CD4-positive, alpha-beta memory T cell (primary cell): Measurements from ENCODE around the gene CCDC39. TPM values are rescaled to one million over a fixed set of nuclear protein-coding genes. Genes with fewer than 3 reads are reported as not detected.
"Not testable (repeated sequence)": the region's sequence is repeated elsewhere in the genome, so short reads cannot be mapped to it uniquely, and the experiment has no call there.

Experiments used
- CTCF ChIA-PET: fragments of 350-600 bp; sonication (Branson Sonifier 250); formaldehyde crosslinking; loops from one replicate; lab custom pipeline; 2021; ENCODE audit warnings: inconsistent platforms; ENCODE audit not compliant: partially characterized antibody; lab: Charles Lee
- POLR2A ChIA-PET: fragments of 350-600 bp; sonication (Branson Sonifier 250); formaldehyde crosslinking; loops from one replicate; lab custom pipeline; 2021; ENCODE audit not compliant: partially characterized antibody; lab: Charles Lee
- DNase-seq, 5 donors: peaks; one replicate each; pipeline versions ENCODE4 v3.0.0 to v3.0.0-alpha.2; 2020 to 2022; ENCODE audit warnings: mixed read lengths in 1 of 5
- H3K27ac ChIP-seq: one replicate; pipeline ENCODE4 v1.7.0; 2013; ENCODE audit warnings: low read depth, low read length
- H3K27me3 ChIP-seq: 2 replicates; pipeline ENCODE4 v1.7.0; 2013; ENCODE audit warnings: mild to moderate bottlenecking, low read length, moderate library complexity; ENCODE audit not compliant: insufficient read depth
- H3K36me3 ChIP-seq: 2 replicates; pipeline ENCODE4 v1.7.0; 2013; ENCODE audit warnings: mild to moderate bottlenecking, low read length, moderate library complexity; ENCODE audit not compliant: insufficient read depth
- H3K4me1 ChIP-seq: 2 replicates; pipeline ENCODE4 v1.7.0; 2013; ENCODE audit warnings: mild to moderate bottlenecking, low read length, moderate library complexity; ENCODE audit not compliant: insufficient read depth
- H3K4me3 ChIP-seq, 2 donors: one replicate each; pipeline ENCODE4 v1.7.0; 2013; ENCODE audit warnings: low read length in 2 of 2, mild to moderate bottlenecking in 1 of 2
- H3K9me3 ChIP-seq, 2 donors: one replicate each; pipeline ENCODE4 v1.7.0; 2013; ENCODE audit warnings: low read length in 2 of 2, control low read depth in 1 of 2; ENCODE audit not compliant: control insufficient read depth in 1 of 2
- H3K27ac Mint-ChIP-seq, 7 donors: one replicate each; pipeline ENCODE4 v1.8.0; 2020 to 2021; ENCODE audit warnings: mixed read lengths in 7 of 7, mild to moderate bottlenecking in 6 of 7, inconsistent platforms in 3 of 7, moderate library complexity in 3 of 7
- H3K27me3 Mint-ChIP-seq, 2 donors: one replicate each; pipeline ENCODE4 v1.8.0; 2020 to 2021; ENCODE audit warnings: mixed read lengths in 2 of 2
- H3K36me3 Mint-ChIP-seq, 2 donors: one replicate each; pipeline ENCODE4 v1.8.0; 2020 to 2021; ENCODE audit warnings: mixed read lengths in 2 of 2, inconsistent platforms in 1 of 2, mild to moderate bottlenecking in 1 of 2
- H3K4me1 Mint-ChIP-seq, 4 donors: one replicate each; pipeline ENCODE4 v1.8.0; 2020 to 2021; ENCODE audit warnings: mixed read lengths in 4 of 4, mild to moderate bottlenecking in 1 of 4
- H3K4me3 Mint-ChIP-seq, 8 donors: one replicate each; pipeline ENCODE4 v1.8.0; 2020 to 2021; ENCODE audit warnings: mixed read lengths in 8 of 8, mild to moderate bottlenecking in 7 of 8, moderate library complexity in 6 of 8, inconsistent platforms in 3 of 8
- H3K9me3 Mint-ChIP-seq, 8 donors: one replicate each; pipeline ENCODE4 v1.8.0; 2020 to 2021; ENCODE audit warnings: mixed read lengths in 8 of 8, mild to moderate bottlenecking in 5 of 8, inconsistent platforms in 3 of 8, moderate library complexity in 1 of 8
- intact Hi-C: fragments of 100-400 bp; cut with micrococcal nuclease; formaldehyde crosslinking; loops from one replicate; pipeline ENCODE4 v1.15.1; 2023
- polyA plus RNA-seq, 2 donors: library from polyadenylated mRNA; unstranded; fragments of 300-500 nt; fragmentation: Illumina TruSeq; gene quantifications; one replicate each; pipeline ENCODE4 v1.2.3, GENCODE V29; 2021
- total RNA-seq, 2 experiments: library from RNA; stranded (reverse); gene quantifications; one replicate each; pipeline ENCODE4 v1.2.3, GENCODE V29; 2021

The CCDC39 gene
- total and polyA plus RNA-seq, 4 experiments from 2014 or later, result 0.29 TPM; not detected in 3

- Mint-ChIP-seq H3K4me1 (peaks cover 0 to 2% (median 0%) of the 10 kb centered on the region in 4 donors), H3K4me3 (no peak overlapping the region), H3K27ac (no peak overlapping the region), H3K36me3 (peaks cover 4 to 16% of the 10 kb centered on the region in 2 donors), H3K9me3 (peaks cover 0 to 6% (median 0%) of the 10 kb centered on the region in 8 donors), H3K27me3 (peaks cover 16 to 18% of the 10 kb centered on the region in 2 donors)
- Histone ChIP-seq H3K4me3 (no peak overlapping the region), H3K27me3 (no peaks in the 10 kb centered on the region), H3K4me1 (no peaks in the 10 kb centered on the region), H3K36me3 (no peaks in the 10 kb centered on the region), H3K9me3 (no peaks in the 10 kb centered on the region), H3K27ac (no peak overlapping the region)
- POLR2A ChIA-PET, result interaction anchor here (1.2 kb wide), 1 partner anchor 28 kb away, joined by 3 read pairs; no protein-coding TSS in a partner anchor
- CTCF ChIA-PET, result no interaction called here
- DNase-seq, result no peak
- intact Hi-C loops, result no loop called here
These were observed 48.9 kb downstream of the CCDC39 start for GRCh38 chr3:180630371-180630770.

GRCh38 chr3:180626844-180627243 is 52.4 kb downstream of the CCDC39 start:
- no peaks in the 10 kb centered on the region for H3K9me3 Mint-ChIP-seq
- intact Hi-C loops, result no loop called here
- no peak overlapping the region for H3K27ac Mint-ChIP-seq
- Histone ChIP-seq H3K9me3 (no peaks in the 10 kb centered on the region), H3K4me1 (no peaks in the 10 kb centered on the region), H3K27ac (no peak overlapping the region), H3K4me3 (no peak overlapping the region), H3K36me3 (no peaks in the 10 kb centered on the region), H3K27me3 (no peaks in the 10 kb centered on the region)
- H3K4me1 Mint-ChIP-seq, result peaks cover 0 to 14% (median 5%) of the 10 kb centered on the region in 4 donors
- no peaks in the 10 kb centered on the region for H3K27me3 Mint-ChIP-seq
- CTCF ChIA-PET, result no interaction called here
- POLR2A ChIA-PET, result no interaction called here
- no peak overlapping the region for H3K4me3 Mint-ChIP-seq
- peaks cover 20 to 30% of the 10 kb centered on the region in 2 donors for H3K36me3 Mint-ChIP-seq
- no peak for DNase-seq

- Histone ChIP-seq H3K4me1 (no peaks in the 10 kb centered on the region), H3K27me3 (no peaks in the 10 kb centered on the region), H3K36me3 (no peaks in the 10 kb centered on the region), H3K4me3 (no peak overlapping the region), H3K27ac (no peak overlapping the region), H3K9me3 (no peaks in the 10 kb centered on the region)
- intact Hi-C loops, result no loop called here
- Mint-ChIP-seq H3K27me3 (no peaks in the 10 kb centered on the region), H3K4me3 (no peak overlapping the region), H3K36me3 (peaks cover 22 to 30% of the 10 kb centered on the region in 2 donors), H3K27ac (peak overlapping the region in 1 of 7 donors; percentile 18), H3K4me1 (peaks cover 0 to 16% (median 6%) of the 10 kb centered on the region in 4 donors), H3K9me3 (no peaks in the 10 kb centered on the region)
- no peak for DNase-seq
- CTCF ChIA-PET, result no interaction called here
- POLR2A ChIA-PET, result no interaction called here
These were observed 54.6 kb downstream of the CCDC39 start for GRCh38 chr3:180624714-180625113.

- POLR2A ChIA-PET, result interaction anchor here (1.4 kb wide), 1 partner anchor 18 kb away, joined by 7 read pairs; the partner anchor contains the start of gene TTC14
- H3K9me3 Mint-ChIP-seq, result peaks cover 0 to 3% (median 0%) of the 10 kb centered on the region in 8 donors
- H3K9me3 ChIP-seq, result no peaks in the 10 kb centered on the region
- no peak overlapping the region for H3K4me3 ChIP-seq
- H3K27ac Mint-ChIP-seq, result peak overlapping the region in 1 of 7 donors; percentile 46
- H3K4me1 ChIP-seq, result no peaks in the 10 kb centered on the region
- H3K27ac ChIP-seq, result no peak overlapping the region
- no peaks in the 10 kb centered on the region for H3K36me3 ChIP-seq
- H3K27me3 Mint-ChIP-seq, result no peaks in the 10 kb centered on the region
- intact Hi-C loops, result no loop called here
- H3K4me3 Mint-ChIP-seq, result no peak overlapping the region
- no peak for DNase-seq
- H3K27me3 ChIP-seq, result no peaks in the 10 kb centered on the region
- CTCF ChIA-PET, result no interaction called here
- H3K4me1 Mint-ChIP-seq, result peaks cover 0 to 14% (median 7%) of the 10 kb centered on the region in 4 donors
- H3K36me3 Mint-ChIP-seq, result peaks cover 11 to 23% of the 10 kb centered on the region in 2 donors
These were observed 59.6 kb downstream of the CCDC39 start for GRCh38 chr3:180619723-180620122.

- POLR2A ChIA-PET, result not testable (repeated sequence)
These were observed 60.7 kb downstream of the CCDC39 start for GRCh38 chr3:180618563-180618962.

GRCh38 chr3:180617049-180617448 is 62.2 kb downstream of the CCDC39 start:
- POLR2A ChIA-PET, result interaction anchor here (2.0 kb wide), 1 partner anchor 15 kb away, joined by 11 read pairs; the partner anchor contains the start of gene TTC14
- intact Hi-C loops, result no loop called here

More at GRCh38 chr3:180618563-180618962, 60.7 kb downstream of the CCDC39 start:
- CTCF ChIA-PET, H3K9me3 Mint-ChIP-seq, DNase-seq, H3K4me1 ChIP-seq, H3K27ac Mint-ChIP-seq, intact Hi-C loops, H3K4me3 Mint-ChIP-seq, H3K9me3 ChIP-seq, H3K27ac ChIP-seq, H3K27me3 ChIP-seq, H3K4me3 ChIP-seq, H3K36me3 ChIP-seq, H3K27me3 Mint-ChIP-seq: not testable (repeated sequence)
- Mint-ChIP-seq H3K36me3 (peaks cover 4 to 20% of the 10 kb centered on the region in 2 donors), H3K4me1 (peaks cover 0 to 10% (median 6%) of the 10 kb centered on the region in 4 donors)

GRCh38 chr3:180615954-180616353 is 63.3 kb downstream of the CCDC39 start:
- no peak overlapping the region for H3K4me3 ChIP-seq
- POLR2A ChIA-PET, result interaction anchor here (2.0 kb wide), 1 partner anchor 14 kb away, joined by 11 read pairs; the partner anchor contains the start of gene TTC14
- H3K36me3 ChIP-seq, result peaks cover 21% of the 10 kb centered on the region
- peaks cover 0 to 7% (median 3%) of the 10 kb centered on the region in 4 donors for H3K4me1 Mint-ChIP-seq
- intact Hi-C loops, result no loop called here
- CTCF ChIA-PET, result interaction anchor here (1.3 kb wide), 1 partner anchor 13 kb away, joined by 5 read pairs; the partner anchor contains the start of gene TTC14
- H3K4me1 ChIP-seq, result no peaks in the 10 kb centered on the region
- no peak overlapping the region for H3K4me3 Mint-ChIP-seq
- DNase-seq, result no peak
- peaks cover 12 to 38% of the 10 kb centered on the region in 2 donors for H3K36me3 Mint-ChIP-seq
- peak overlapping the region in 5 of 7 donors; percentile 4 to 70 (median 29) for H3K27ac Mint-ChIP-seq
- no peaks in the 10 kb centered on the region for H3K27me3 Mint-ChIP-seq
- H3K27ac ChIP-seq, result no peak overlapping the region
- no peaks in the 10 kb centered on the region for H3K9me3 ChIP-seq
- peaks cover 0 to 3% (median 0%) of the 10 kb centered on the region in 8 donors for H3K9me3 Mint-ChIP-seq
- no peaks in the 10 kb centered on the region for H3K27me3 ChIP-seq

More at GRCh38 chr3:180617049-180617448, 62.2 kb downstream of the CCDC39 start:
- H3K36me3 ChIP-seq, result peaks cover 11% of the 10 kb centered on the region
- Mint-ChIP-seq H3K27me3 (no peaks in the 10 kb centered on the region), H3K9me3 (peaks cover 0 to 3% (median 0%) of the 10 kb centered on the region in 8 donors), H3K36me3 (peaks cover 5 to 31% of the 10 kb centered on the region in 2 donors), H3K27ac (no peak overlapping the region), H3K4me3 (no peak overlapping the region), H3K4me1 (peaks cover 0 to 5% (median 4%) of the 10 kb centered on the region in 4 donors)
- no peaks in the 10 kb centered on the region for H3K9me3 ChIP-seq
- no peaks in the 10 kb centered on the region for H3K4me1 ChIP-seq
- CTCF ChIA-PET, result no interaction called here
- no peaks in the 10 kb centered on the region for H3K27me3 ChIP-seq
- no peak overlapping the region for H3K27ac ChIP-seq
- DNase-seq, result no peak
- no peak overlapping the region for H3K4me3 ChIP-seq
